HG02588 (cell line): Measurements from ENCODE around the gene TFF3.

Source experiments
- ATAC-seq: cut with Tn5 transposase; IDR thresholded peaks from one replicate; pipeline ENCODE4 v1.9.1; 2021; ENCODE audit warnings: mild to moderate bottlenecking, moderate library complexity; ENCODE audit not compliant: unreplicated experiment

Gene TFF3

GRCh38 chr21:42291751-42292562 lies 23.3 kb downstream of the TFF3 start:
- ATAC-seq: no peak

DNA sequence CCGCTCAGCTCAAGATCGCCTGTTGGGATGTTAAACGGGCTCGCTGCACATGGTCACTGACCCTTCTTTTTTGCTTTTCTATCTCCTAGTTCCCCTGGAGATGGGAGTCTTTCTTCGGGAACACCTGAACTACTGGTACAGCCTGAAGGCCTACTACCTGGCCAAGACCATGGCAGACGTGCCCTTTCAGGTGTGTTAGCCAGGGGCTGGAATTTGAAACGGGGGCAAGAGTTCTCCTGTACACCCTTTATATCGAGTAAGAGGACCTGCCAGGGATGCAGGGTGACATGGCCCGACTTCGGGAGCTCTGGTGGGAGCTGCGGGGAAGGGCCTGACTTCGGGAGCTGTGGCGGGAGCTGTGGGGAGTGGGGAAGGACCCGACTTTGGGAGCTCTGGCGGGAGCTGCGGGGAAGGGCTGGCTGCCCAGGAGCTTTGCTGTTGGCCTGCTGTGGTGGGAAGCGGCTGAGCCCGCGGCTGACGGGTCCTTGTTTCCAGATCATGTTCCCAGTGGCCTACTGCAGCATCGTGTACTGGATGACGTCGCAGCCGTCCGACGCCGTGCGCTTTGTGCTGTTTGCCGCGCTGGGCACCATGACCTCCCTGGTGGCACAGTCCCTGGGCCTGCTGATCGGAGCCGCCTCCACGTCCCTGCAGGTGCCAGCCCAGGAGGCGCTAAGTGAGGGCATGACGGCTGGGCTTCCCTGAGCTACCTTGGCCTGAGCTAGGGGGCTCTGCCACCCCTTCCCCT lies 24.0 kb downstream of the TFF3 start:
- no peak for ATAC-seq

GRCh38 chr21:42290505-42290904 lies 24.7 kb downstream of the TFF3 start:
- ATAC-seq: no peak

DNA sequence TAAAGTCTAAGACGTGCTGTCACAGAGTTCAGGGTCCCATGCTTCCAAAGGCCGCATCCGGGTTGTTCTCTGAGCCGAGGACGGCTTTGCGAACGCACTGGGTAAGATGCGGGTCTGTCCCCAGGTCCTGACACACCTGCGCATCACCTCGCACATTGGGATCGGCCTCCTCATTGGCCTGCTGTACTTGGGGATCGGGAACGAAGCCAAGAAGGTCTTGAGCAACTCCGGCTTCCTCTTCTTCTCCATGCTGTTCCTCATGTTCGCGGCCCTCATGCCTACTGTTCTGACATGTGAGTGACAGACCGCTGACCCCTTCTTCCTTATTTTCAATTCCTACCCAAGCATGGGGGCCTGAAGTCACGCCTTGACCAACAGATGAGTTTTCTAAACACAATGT lies 25.3 kb downstream of the TFF3 start:
- ATAC-seq: no peak

DNA sequence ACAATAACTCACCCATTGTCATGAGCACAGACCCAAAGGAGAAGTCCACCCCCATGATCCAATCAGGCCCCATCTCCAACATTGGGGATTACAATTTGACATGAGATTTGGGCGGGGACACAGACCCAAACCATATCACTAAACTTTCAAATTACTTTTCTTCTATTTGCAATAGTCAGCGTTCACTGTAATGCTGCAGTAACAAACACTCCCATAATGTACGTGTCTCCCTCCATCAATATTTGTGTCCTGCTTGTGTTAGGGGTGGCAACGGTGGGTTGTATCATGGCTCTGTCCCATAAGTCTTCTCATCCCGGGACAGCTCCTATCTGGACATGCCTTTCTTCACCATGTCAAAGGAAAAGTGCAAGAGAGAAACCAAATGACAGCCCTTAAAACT lies 26.2 kb downstream of the TFF3 start:
- ATAC-seq: no peak

GRCh38 chr21:42287193-42288083 lies 27.8 kb downstream of the TFF3 start:
- no peak for ATAC-seq

GRCh38 chr21:42286416-42286815 lies 28.8 kb downstream of the TFF3 start:
- ATAC-seq: no peak

GRCh38 chr21:42285569-42286245 lies 29.5 kb downstream of the TFF3 start:
- ATAC-seq: no peak

DNA sequence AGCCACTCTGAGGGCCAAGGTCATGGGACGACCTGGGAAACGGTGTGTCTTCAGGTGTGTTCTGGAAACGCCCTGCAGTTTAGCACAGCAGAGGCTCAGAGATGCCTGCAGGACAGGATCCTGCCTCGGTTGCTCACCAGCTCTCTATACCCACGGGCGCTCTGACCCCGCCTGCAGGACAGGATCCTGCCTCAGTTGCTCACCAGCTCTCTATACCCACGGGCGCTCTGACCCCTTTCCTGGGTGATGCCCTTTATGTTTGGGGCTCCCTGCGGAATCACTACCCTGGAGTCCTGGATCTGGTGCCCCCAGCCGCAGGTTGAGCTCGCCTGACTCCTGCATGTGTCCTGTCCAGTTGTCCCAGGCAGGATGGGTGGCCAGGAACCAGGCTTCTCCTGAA lies 32.5 kb downstream of the TFF3 start:
- no peak for ATAC-seq

DNA sequence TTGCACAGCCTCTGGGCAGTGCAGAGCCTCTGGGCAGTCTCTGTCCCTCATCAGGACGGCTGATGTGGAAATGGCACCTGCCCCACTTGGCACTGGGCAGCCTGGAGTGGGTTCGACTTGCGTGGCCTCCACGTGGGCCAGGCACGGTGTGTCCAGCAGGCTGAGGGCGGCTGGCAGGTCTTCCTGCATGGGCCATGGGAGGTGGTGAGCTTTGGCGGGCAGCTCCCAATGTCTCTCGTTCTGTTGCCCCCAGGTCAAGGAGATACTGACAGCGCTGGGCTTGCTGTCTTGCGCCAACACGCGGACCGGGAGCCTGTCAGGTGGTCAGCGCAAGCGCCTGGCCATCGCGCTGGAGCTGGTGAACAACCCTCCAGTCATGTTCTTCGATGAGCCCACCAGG lies 33.2 kb downstream of the TFF3 start:
- no peak for ATAC-seq

GRCh38 chr21:42281181-42281680 lies 34.0 kb downstream of the TFF3 start:
- ATAC-seq: no peak

- ATAC-seq: no peak
These were observed 34.6 kb downstream of the TFF3 start for GRCh38 chr21:42280356-42281180.

DNA sequence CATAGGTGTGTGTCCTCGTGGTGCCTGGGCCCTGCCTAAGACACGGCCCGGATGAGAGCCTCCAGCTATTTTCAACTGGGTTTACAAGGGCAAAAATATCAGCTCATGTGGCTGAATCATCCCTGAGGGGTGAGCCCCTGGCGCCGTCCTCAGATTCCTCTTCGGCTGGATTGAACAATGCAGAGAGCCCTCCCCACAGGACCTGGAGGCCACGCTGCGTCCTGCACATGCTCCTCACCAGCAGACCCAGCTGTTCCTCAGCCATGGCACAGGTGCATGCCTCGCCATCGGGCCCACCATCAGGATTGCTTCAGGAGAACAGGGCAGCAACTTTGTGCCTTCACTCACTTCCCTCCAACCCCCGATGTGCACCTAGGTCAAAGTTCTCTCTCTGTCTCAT lies 35.3 kb downstream of the TFF3 start:
- ATAC-seq: no peak

GRCh38 chr21:42279341-42279871 lies 35.8 kb downstream of the TFF3 start:
- no peak for ATAC-seq

DNA sequence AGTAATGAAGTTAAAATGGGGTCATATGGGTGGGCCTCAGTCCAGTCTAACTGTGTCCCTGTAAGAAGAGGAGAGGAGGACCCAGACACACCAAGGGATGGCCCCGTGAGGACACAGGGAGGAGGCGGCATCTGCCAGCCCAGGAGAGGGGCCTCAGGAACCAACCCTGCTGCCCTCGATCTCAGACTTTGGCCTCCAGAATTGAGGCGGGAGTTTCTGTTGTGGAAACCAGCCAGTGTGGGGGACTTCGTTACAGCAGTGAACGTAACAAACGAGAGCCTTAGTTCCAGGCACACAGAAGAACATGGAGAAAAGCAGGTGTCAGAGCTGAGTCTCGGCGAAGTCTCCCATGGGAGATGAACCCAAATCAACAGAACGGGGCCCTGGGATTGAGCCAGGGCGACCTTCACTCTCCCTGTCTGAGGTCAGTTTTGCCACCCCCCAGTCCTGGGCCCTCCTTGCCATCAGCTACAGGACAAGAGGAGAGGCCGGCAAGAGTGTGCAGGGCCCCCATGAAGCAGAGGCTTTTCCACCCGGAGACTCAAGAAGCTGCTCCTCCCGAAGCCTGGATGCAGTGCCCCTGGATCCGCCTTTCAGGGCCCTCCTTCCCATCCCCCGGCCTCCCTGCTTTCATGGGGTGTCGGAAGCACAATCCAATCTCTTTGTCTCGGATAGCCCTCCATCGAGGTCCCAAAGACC lies 36.6 kb downstream of the TFF3 start:
- no peak for ATAC-seq

DNA sequence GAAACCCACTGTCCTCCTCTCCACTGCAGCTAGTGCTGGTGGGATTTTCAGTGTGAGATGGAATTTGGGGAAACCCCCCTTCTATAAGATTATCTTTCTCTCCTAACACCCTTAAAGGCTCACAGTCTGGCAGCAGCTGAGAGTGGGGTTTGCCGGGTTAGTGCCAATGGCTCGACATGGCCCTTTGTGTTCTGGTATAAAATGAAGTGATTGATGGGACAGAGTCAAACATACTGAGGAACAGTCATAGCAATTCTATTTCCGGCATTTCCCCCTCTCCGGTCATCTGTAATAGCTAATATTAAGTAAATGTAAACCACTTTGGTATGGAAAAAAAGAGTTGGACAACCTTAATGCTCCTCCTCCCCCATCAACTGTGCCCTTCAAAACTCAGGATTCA lies 37.6 kb downstream of the TFF3 start:
- no peak for ATAC-seq

- no peak for ATAC-seq
These were observed 38.6 kb downstream of the TFF3 start for GRCh38 chr21:42276526-42277154.

- ATAC-seq: no peak
These were observed 39.1 kb downstream of the TFF3 start for GRCh38 chr21:42276076-42276475.
